HG03095 (cell line): ENCODE results near the gene EOLA2.
"Not testable (repeated sequence)": the region's sequence is repeated elsewhere in the genome, so short reads cannot be mapped to it uniquely, and the experiment has no call there.

Source experiments
- ATAC-seq: cut with Tn5 transposase; IDR thresholded peaks from one replicate; pipeline ENCODE4 v1.9.1; 2021; ENCODE audit warnings: moderate library complexity; ENCODE audit not compliant: unreplicated experiment

EOLA2 gene

GRCh38 chrX:149938427-149938880 lies at the start of gene EOLA2:
Gene EOLA2 (minus strand): TSS chrX:149938491. CDS start chrX:149933874, 4,617 bp downstream.
- ATAC-seq = peak; percentile 64

- ATAC-seq = peak; percentile 54
Measured at GRCh38 chrX:149987613-149988012, 49.3 kb upstream of the EOLA2 start.

- no peak for ATAC-seq
Measured at GRCh38 chrX:149984411-149984810, 46.1 kb upstream of the EOLA2 start.

GRCh38 chrX:149982310-149982709 lies 44.0 kb upstream of the EOLA2 start:
- ATAC-seq = no peak

- ATAC-seq = no peak
Measured at GRCh38 chrX:149979126-149979644, 40.9 kb upstream of the EOLA2 start.

- peak; percentile 65 for ATAC-seq
Measured at GRCh38 chrX:149962859-149963757, 24.8 kb upstream of the EOLA2 start.

- ATAC-seq = no peak
Measured at GRCh38 chrX:149962010-149962409, 23.7 kb upstream of the EOLA2 start.

GRCh38 chrX:149961572-149961971 lies 23.3 kb upstream of the EOLA2 start:
- ATAC-seq = no peak

- no peak for ATAC-seq
Measured at GRCh38 chrX:149950681-149951080, 12.4 kb upstream of the EOLA2 start.

- ATAC-seq = no peak
Measured at GRCh38 chrX:149949743-149950436, 11.6 kb upstream of the EOLA2 start.

- no peak for ATAC-seq
Measured at GRCh38 chrX:149948016-149948415, 9.7 kb upstream of the EOLA2 start.

- ATAC-seq = not testable (repeated sequence)
Measured at GRCh38 chrX:149946932-149947331, 8.6 kb upstream of the EOLA2 start.

GRCh38 chrX:149945820-149946219 lies 7.5 kb upstream of the EOLA2 start:
- not testable (repeated sequence) for ATAC-seq

GRCh38 chrX:149945087-149945670 lies 6.9 kb upstream of the EOLA2 start:
- not testable (repeated sequence) for ATAC-seq

GRCh38 chrX:149940674-149941024 lies 2.4 kb upstream of the EOLA2 start:
- ATAC-seq = not testable (repeated sequence)

- ATAC-seq = peak; percentile 43
Measured at GRCh38 chrX:149939905-149940673, 1.8 kb upstream of the EOLA2 start.

- ATAC-seq = no peak
Measured at GRCh38 chrX:149939655-149939904, 1.3 kb upstream of the EOLA2 start.

- ATAC-seq = no peak
Measured at GRCh38 chrX:149938881-149939654, 777 bp upstream of the EOLA2 start.

GRCh38 chrX:149937871-149938426 lies 342 bp downstream of the EOLA2 start:
- peak; percentile 0 for ATAC-seq

GRCh38 chrX:149937328-149937727 lies 963 bp downstream of the EOLA2 start:
- not testable (repeated sequence) for ATAC-seq
